OCI-LY3 (cell line): ENCODE measurements around the gene AAMDC.
"Not testable (repeated sequence)": the region's sequence is repeated elsewhere in the genome, so short reads cannot be mapped to it uniquely, and the experiment has no call there.

ENCODE experiments used
- CTCF ChIP-seq: fragments of 200-600, 300-600 bp; sonication (generic); IDR thresholded peaks from 2 replicates; pipeline ENCODE4 v1.5.1; 2014; ENCODE audit warnings: antibody characterized with exemption, low read length, low read depth
- EZH2phosphoT487 ChIP-seq: fragments of 200-600 bp; shearing (Covaris generic); IDR thresholded peaks from 2 replicates; pipeline ENCODE4 v1.6.1; 2018; ENCODE audit warnings: antibody characterized with exemption, mixed run types, low read depth

GRCh38 chr11:77890100-77890614 lies 69.2 kb downstream of the AAMDC start:
- not testable (repeated sequence) for TF ChIP-seq CTCF, EZH2phosphoT487
